CD4-positive, alpha-beta T cell (primary cell): ENCODE measurements around the gene MASP1. TPM values are rescaled to one million over a fixed set of nuclear protein-coding genes. Genes with fewer than 3 reads are reported as not detected.

Experiments
- ATAC-seq: fragments of 200-7000 bp; cut with Tn5 transposase; one replicate; pipeline ENCODE4 v1.10.0; 2022; ENCODE audit warnings: mild to moderate bottlenecking; ENCODE audit not compliant: poor library complexity
- CTCF ChIA-PET: fragments of 350-600 bp; sonication (Branson Sonifier 250); formaldehyde crosslinking; loops from one replicate; lab custom pipeline; 2021; ENCODE audit warnings: antibody characterized with exemption, inconsistent platforms; lab: Charles Lee
- POLR2A ChIA-PET: fragments of 350-600 bp; sonication (Branson Sonifier 250); formaldehyde crosslinking; loops from one replicate; lab custom pipeline; 2021; ENCODE audit warnings: antibody characterized with exemption, inconsistent platforms; lab: Charles Lee
- DNase-seq, 14 experiments: peaks; one replicate each; pipeline ENCODE4 v3.0.0-alpha.2; 2013 to 2020; ENCODE audit warnings: mixed read lengths in 2 of 14
- H3K27ac ChIP-seq, 2 donors: one replicate each; pipeline versions ENCODE4 v1.5.1 to v1.7.0; 2013; ENCODE audit warnings: low read length in 2 of 2, low read depth in 1 of 2, mild to moderate bottlenecking in 1 of 2
- H3K27me3 ChIP-seq, 2 experiments: 1 replicate in 1 of 2; 2 replicates in 1 of 2; pipeline versions ENCODE4 v1.6.1 to v1.7.0; 2013; ENCODE audit warnings: low read length in 2 of 2, control low read depth in 1 of 2, mild to moderate bottlenecking in 1 of 2, moderate library complexity in 1 of 2; ENCODE audit not compliant: insufficient read depth in 2 of 2, control insufficient read depth in 1 of 2
- H3K36me3 ChIP-seq: one replicate; pipeline ENCODE4 v1.6.1; 2013; ENCODE audit warnings: low read length, control low read depth; ENCODE audit not compliant: insufficient read depth
- H3K4me1 ChIP-seq: one replicate; pipeline ENCODE4 v1.6.1; 2013; ENCODE audit warnings: low read length, control low read depth; ENCODE audit not compliant: insufficient read depth
- H3K4me3 ChIP-seq: one replicate; pipeline ENCODE4 v1.5.1; 2013; ENCODE audit warnings: mild to moderate bottlenecking, low read length, moderate library complexity
- H3K9me3 ChIP-seq, 2 experiments: 1 replicate in 1 of 2; 2 replicates in 1 of 2; pipeline versions ENCODE4 v1.6.1 to v1.7.0; 2013; ENCODE audit warnings: low read length in 2 of 2, mild to moderate bottlenecking in 2 of 2, control low read depth in 1 of 2, moderate library complexity in 1 of 2; ENCODE audit not compliant: control insufficient read depth in 1 of 2, insufficient read depth in 1 of 2
- H3K27ac Mint-ChIP-seq: one replicate; pipeline ENCODE4 v1.8.0; 2020; ENCODE audit warnings: mixed read lengths
- H3K27me3 Mint-ChIP-seq: one replicate; pipeline ENCODE4 v1.8.0; 2021; ENCODE audit warnings: mixed read lengths
- H3K36me3 Mint-ChIP-seq: one replicate; pipeline ENCODE4 v1.8.0; 2021; ENCODE audit warnings: low read depth, mixed read lengths
- H3K4me1 Mint-ChIP-seq: one replicate; pipeline ENCODE4 v1.8.0; 2021; ENCODE audit warnings: low read depth, mixed read lengths
- H3K4me3 Mint-ChIP-seq: one replicate; pipeline ENCODE4 v1.8.0; 2020; ENCODE audit warnings: mild to moderate bottlenecking, mixed read lengths
- H3K9me3 Mint-ChIP-seq: one replicate; pipeline ENCODE4 v1.8.0; 2020; ENCODE audit warnings: mixed read lengths
- CTCF ChIP-seq: fragments of 200-600 bp; IDR thresholded peaks from one replicate; pipeline ENCODE4 v1.8.0; 2022; ENCODE audit warnings: antibody characterized with exemption, mild to moderate bottlenecking
- intact Hi-C, 2 experiments: fragments of 100-400 bp; cut with DNase I in 1 of 2; cut with micrococcal nuclease in 1 of 2; formaldehyde crosslinking; loops; one replicate each; pipeline versions ENCODE4 v1.15.1 to v1.9.0; 2023 to 2025; cut with DNase I, micrococcal nuclease
- total RNA-seq, 174 experiments: library from RNA in 2 of 174; stranded (reverse) in 2 of 174; gene quantifications; one replicate each; pipeline ENCODE4 v1.2.3 and lab custom pipeline; 2021 to 2026

The MASP1 gene
- total RNA-seq, 2 experiments from 2014 or later, result not detected

GRCh38 chr3:187223799-187224198 lies 67.7 kb downstream of the MASP1 start:
- Histone ChIP-seq H3K27ac (no peak overlapping the region), H3K27me3 (peaks cover 0 to 6% of the 10 kb centered on the region in 2 experiments), H3K36me3 (no peaks in the 10 kb centered on the region), H3K4me1 (no peaks in the 10 kb centered on the region), H3K4me3 (no peak overlapping the region), H3K9me3 (no peaks in the 10 kb centered on the region)
- H3K4me1 Mint-ChIP-seq, result no peaks in the 10 kb centered on the region
- H3K27ac Mint-ChIP-seq, result no peak overlapping the region
- peaks cover 5% of the 10 kb centered on the region for H3K27me3 Mint-ChIP-seq
- POLR2A ChIA-PET, result interaction anchor here (0.6 kb wide), 1 partner anchor 609 kb away, joined by 3 read pairs; no protein-coding TSS in a partner anchor
- H3K4me3 Mint-ChIP-seq, result no peak overlapping the region
- DNase-seq (no peak), ATAC-seq (no peak)
- H3K9me3 Mint-ChIP-seq, result no peaks in the 10 kb centered on the region
- H3K36me3 Mint-ChIP-seq, result no peaks in the 10 kb centered on the region
- no peak for TF ChIP-seq CTCF
- intact Hi-C loops, result loop anchor here in 1 of 2 experiments (5.0 kb wide), 1 partner anchor 489 kb away; no protein-coding TSS in a partner anchor
- CTCF ChIA-PET, result interaction anchor here (1.2 kb wide), 1 partner anchor 14 kb away, joined by 3 read pairs; no protein-coding TSS in a partner anchor

DNA sequence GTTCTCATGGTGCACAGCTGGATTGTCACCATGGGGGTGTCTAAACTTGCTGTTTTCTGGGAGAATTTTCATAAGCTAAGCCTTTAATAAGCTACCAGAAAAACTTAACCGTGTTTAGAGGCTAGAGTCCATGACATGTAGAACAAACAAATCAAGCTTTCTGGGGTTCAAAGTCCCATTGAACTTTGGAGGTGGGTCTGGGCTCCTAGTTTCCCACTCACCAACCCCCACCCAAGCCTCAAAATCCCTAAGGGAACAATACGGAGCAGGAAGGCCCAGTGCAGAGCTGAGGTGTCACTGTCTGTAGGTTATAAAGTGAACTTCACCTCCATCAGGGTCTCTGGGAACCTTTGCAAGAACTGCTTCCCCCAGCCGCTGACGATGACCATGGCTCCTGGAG lies 68.7 kb downstream of the MASP1 start:
- POLR2A ChIA-PET, result no interaction called here
- no peaks in the 10 kb centered on the region for H3K27me3 Mint-ChIP-seq

DNA sequence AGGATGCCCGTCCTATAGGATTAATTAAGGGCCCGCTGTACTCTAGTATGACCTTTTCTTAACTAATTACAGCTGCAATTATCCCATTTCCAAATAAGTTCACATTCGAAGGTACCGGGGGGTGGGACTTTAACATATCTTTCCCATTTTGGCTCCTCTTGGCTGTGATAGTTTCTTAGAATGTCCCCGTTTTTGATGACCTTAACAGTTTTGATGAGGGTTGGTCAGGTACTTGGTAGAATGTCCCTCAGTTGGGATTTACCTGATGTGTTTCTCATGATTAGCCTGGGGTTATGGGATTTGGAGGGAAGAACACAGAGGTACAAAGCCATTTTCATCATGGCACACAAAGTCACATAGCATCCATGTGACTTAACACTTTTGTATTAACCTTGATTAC lies 76.1 kb downstream of the MASP1 start:
- ATAC-seq (no peak), DNase-seq (no peak)
- intact Hi-C loops, result no loop called here
- H3K27ac ChIP-seq, result no peak overlapping the region
- Mint-ChIP-seq H3K36me3 (no peaks in the 10 kb centered on the region), H3K9me3 (no peaks in the 10 kb centered on the region), H3K27ac (no peak overlapping the region), H3K27me3 (no peaks in the 10 kb centered on the region), H3K4me1 (no peaks in the 10 kb centered on the region), H3K4me3 (no peak overlapping the region)
- H3K4me1 ChIP-seq, result no peaks in the 10 kb centered on the region
- TF ChIP-seq CTCF, result no peak
- no peaks in the 10 kb centered on the region for H3K36me3 ChIP-seq
- H3K27me3 ChIP-seq, result no peaks in the 10 kb centered on the region
- no peak overlapping the region for H3K4me3 ChIP-seq
- CTCF ChIA-PET, result no interaction called here
- POLR2A ChIA-PET, result no interaction called here
- H3K9me3 ChIP-seq, result no peaks in the 10 kb centered on the region

More for the DNA sequence above, 68.7 kb downstream of the MASP1 start:
- Histone ChIP-seq H3K4me3 (no peak overlapping the region), H3K4me1 (no peaks in the 10 kb centered on the region), H3K27me3 (peaks cover 0 to 6% of the 10 kb centered on the region in 2 experiments), H3K36me3 (no peaks in the 10 kb centered on the region), H3K27ac (no peak overlapping the region), H3K9me3 (no peaks in the 10 kb centered on the region)
- Mint-ChIP-seq H3K9me3 (no peaks in the 10 kb centered on the region), H3K4me3 (no peak overlapping the region), H3K36me3 (no peaks in the 10 kb centered on the region), H3K4me1 (no peaks in the 10 kb centered on the region), H3K27ac (no peak overlapping the region)
- TF ChIP-seq CTCF, result no peak
- intact Hi-C loops, result loop anchor here in 1 of 2 experiments (5.0 kb wide), 1 partner anchor 490 kb away; no protein-coding TSS in a partner anchor
- CTCF ChIA-PET, result no interaction called here
- ATAC-seq, result no peak
- no peak for DNase-seq
